GM23248 (cell line): ENCODE data around the gene WSCD1.

Experiments used
- EZH2 ChIP-seq: fragments of 200-600 bp; sonication (generic); IDR thresholded peaks from 2 replicates; pipeline ENCODE4 v1.6.1; 2018; ENCODE audit warnings: antibody characterized with exemption, mild to moderate bottlenecking; ENCODE audit not compliant: insufficient read depth, poor library complexity, severe bottlenecking
- EZH2phosphoT487 ChIP-seq: fragments of 200-600 bp; sonication (generic); IDR thresholded peaks from 2 replicates; pipeline ENCODE4 v1.6.1; 2018; ENCODE audit warnings: antibody characterized with exemption, moderate library complexity, mild to moderate bottlenecking, low read depth; ENCODE audit not compliant: insufficient read depth

DNA sequence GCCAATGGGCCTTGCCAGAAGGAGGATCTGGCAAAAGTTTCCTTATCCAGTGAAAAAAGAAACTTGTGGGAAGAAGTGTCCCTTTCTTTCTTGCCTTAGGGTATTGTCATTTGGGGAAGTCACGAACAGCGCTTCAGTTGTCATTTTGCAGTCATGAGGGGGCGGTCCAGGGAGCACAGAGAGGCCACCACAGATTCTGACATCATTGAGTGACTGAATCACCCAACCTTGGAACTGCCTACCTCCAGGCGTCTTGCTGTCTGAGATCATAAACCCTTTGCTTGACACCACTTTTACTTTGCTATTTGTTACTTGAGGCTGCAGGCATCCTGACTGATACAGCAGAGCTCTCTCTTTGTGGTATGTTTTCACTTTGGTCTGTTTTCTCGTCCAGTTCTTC is 3.1 kb upstream of the WSCD1 start:
- TF ChIP-seq EZH2 = no peak
- TF ChIP-seq EZH2phosphoT487 = no peak
